HL-60 (cell line): ENCODE results near the gene CDYL.

Experiments used
- DNase-seq, 2 experiments: peaks; one replicate each; pipeline ENCODE4 v3.0.0-alpha.2; 2010 to 2020; ENCODE audit warnings: low read depth in 1 of 2, low spot score in 1 of 2
- H3K27ac ChIP-seq: fragments of 250-450 bp; sonication (Bioruptor Pico); replicated peaks from 2 replicates; pipeline ENCODE4 v1.5.1; 2020; ENCODE audit warnings: mild to moderate bottlenecking, moderate library complexity
- H3K27me3 ChIP-seq: fragments of 250-450 bp; sonication (Bioruptor Pico); 2 replicates; pipeline ENCODE4 v1.5.1; 2021; ENCODE audit warnings: mild to moderate bottlenecking, moderate library complexity; ENCODE audit not compliant: insufficient read depth, poor library complexity, severe bottlenecking
- H3K4me3 ChIP-seq: replicated peaks from 2 replicates; pipeline ENCODE4 v1.5.1; 2011; ENCODE audit warnings: mild to moderate bottlenecking, control low read depth, low read length; ENCODE audit not compliant: insufficient read depth
- CTCF ChIP-seq: IDR thresholded peaks from one replicate; pipeline ENCODE4 v1.5.1; 2011; ENCODE audit warnings: low read length, control low read depth, inconsistent platforms; ENCODE audit not compliant: insufficient read depth
- GABPA ChIP-seq: IDR thresholded peaks from 2 replicates; pipeline ENCODE4 v1.6.1; 2012; ENCODE audit warnings: low read depth
- POLR2AphosphoS5 ChIP-seq: IDR thresholded peaks from 2 replicates; pipeline ENCODE4 v1.6.1; 2012; ENCODE audit warnings: low read depth
- REST ChIP-seq: IDR thresholded peaks from 2 replicates; pipeline ENCODE4 v1.6.1; 2012; ENCODE audit warnings: low read depth; ENCODE audit not compliant: insufficient replicate concordance
- SPI1 ChIP-seq: IDR thresholded peaks from 2 replicates; pipeline ENCODE4 v1.6.1; 2012; ENCODE audit warnings: low read depth, mild to moderate bottlenecking, borderline replicate concordance

The CDYL gene

GRCh38 chr6:4731996-4732395 lies 44.2 kb upstream of the CDYL start:
- no peak overlapping the region for H3K4me3 ChIP-seq
- H3K27ac ChIP-seq, result no peak overlapping the region
- no peaks in the 10 kb centered on the region for H3K27me3 ChIP-seq
- TF ChIP-seq GABPA, result no peak
- TF ChIP-seq SPI1, result no peak
- no peak for TF ChIP-seq CTCF
- TF ChIP-seq POLR2AphosphoS5, result no peak
- no peak for TF ChIP-seq REST
- no peak for DNase-seq

GRCh38 chr6:4732691-4733315 lies 43.4 kb upstream of the CDYL start:
- DNase-seq, result no peak
- TF ChIP-seq SPI1, result no peak
- no peak overlapping the region for H3K4me3 ChIP-seq
- no peaks in the 10 kb centered on the region for H3K27me3 ChIP-seq
- H3K27ac ChIP-seq, result no peak overlapping the region

GRCh38 chr6:4736371-4736873 lies 39.8 kb upstream of the CDYL start:
- Histone ChIP-seq H3K27me3 (no peaks in the 10 kb centered on the region), H3K27ac (no peak overlapping the region), H3K4me3 (no peak overlapping the region)
- TF ChIP-seq CTCF (no peak), GABPA (no peak), POLR2AphosphoS5 (no peak), SPI1 (no peak), REST (no peak)
- no peak for DNase-seq

GRCh38 chr6:4740032-4740431 lies 36.2 kb upstream of the CDYL start:
- no peak for TF ChIP-seq POLR2AphosphoS5
- no peak for TF ChIP-seq REST
- no peak for TF ChIP-seq CTCF
- no peak for TF ChIP-seq SPI1
- no peak for TF ChIP-seq GABPA
- Histone ChIP-seq H3K27me3 (no peaks in the 10 kb centered on the region), H3K4me3 (no peak overlapping the region), H3K27ac (no peak overlapping the region)
- DNase-seq, result no peak
